HepG2 (cell line): ENCODE results near the gene NLRP6. TPM values are rescaled to one million over a fixed set of nuclear protein-coding genes. Genes with fewer than 3 reads are reported as not detected.

Experiments used
- BCL6 ChIP-seq: IDR thresholded peaks from 2 replicates; pipeline ENCODE4 v1.6.1; 2016; ENCODE audit warnings: missing genetic modification reagents, missing compliant biosample characterization
- CEBPB ChIP-seq: IDR thresholded peaks from 2 replicates; pipeline ENCODE4 v1.6.1; 2011; ENCODE audit warnings: low read depth, low read length, improper control_type of control experiment, borderline replicate concordance
- ELF3 ChIP-seq: IDR thresholded peaks from 2 replicates; pipeline ENCODE4 v1.6.1; 2016; ENCODE audit warnings: missing genetic modification reagents, missing compliant biosample characterization
- HCFC1 ChIP-seq: fragments of 150-350 bp; IDR thresholded peaks from 2 replicates; pipeline ENCODE4 v1.6.1; 2014; ENCODE audit warnings: low read depth, low read length
- RARA ChIP-seq: IDR thresholded peaks from 2 replicates; pipeline ENCODE4 v1.6.1; 2016; ENCODE audit warnings: missing genetic modification reagents, missing compliant biosample characterization
- STAT5B ChIP-seq: sonication (generic); formaldehyde crosslinking; IDR thresholded peaks from 2 replicates; pipeline ENCODE4 v1.4.0; 2020; ENCODE audit warnings: missing genetic modification reagents
- YEATS4 ChIP-seq: sonication (generic); formaldehyde crosslinking; IDR thresholded peaks from 2 replicates; pipeline ENCODE4 v1.4.0; 2020; ENCODE audit warnings: missing genetic modification reagents, borderline replicate concordance
- ZNF44 ChIP-seq: sonication (generic); formaldehyde crosslinking; IDR thresholded peaks from 2 replicates; pipeline ENCODE4 v1.5.1; 2020; ENCODE audit warnings: mild to moderate bottlenecking, missing genetic modification reagents
- ZNF670 ChIP-seq: sonication (generic); formaldehyde crosslinking; IDR thresholded peaks from 2 replicates; pipeline ENCODE4 v1.8.0; 2022; ENCODE audit warnings: mild to moderate bottlenecking, missing genetic modification reagents, borderline replicate concordance
- ZSCAN30 ChIP-seq: sonication (generic); formaldehyde crosslinking; IDR thresholded peaks from 2 replicates; pipeline ENCODE4 v1.5.0; 2020; ENCODE audit warnings: mild to moderate bottlenecking, missing genetic modification reagents
- polyA plus RNA-seq, 8 experiments: library from polyadenylated mRNA; depleted of rRNA in 3 of 8; stranded (reverse) in 7 of 8; unstranded in 1 of 8; fragments of >200 nt; fragmentation: Illumina TruSeq in 4 of 8; extraction: Trizol in 4 of 8; gene quantifications; 2 replicates each; pipeline versions ENCODE4 v1.2.1 to v1.2.3, GENCODE V29; 2011 to 2016; ENCODE audit warnings: low read depth in 4 of 8, missing spikeins in 1 of 8, mixed read lengths in 1 of 8; ENCODE audit not compliant: insufficient read depth in 1 of 8
- total RNA-seq, 5 experiments: library from RNA; depleted of rRNA; stranded (reverse); fragments of >200 nt; fragmentation: Illumina TruSeq; extraction: Trizol; gene quantifications; 2 replicates each; pipeline ENCODE4 v1.2.3, GENCODE V29; 2016; ENCODE audit warnings: low read depth in 1 of 5
- TF ChIP-seq, protein P1 (sequence below), 2 experiments: sonication (generic) in 1 of 2; formaldehyde crosslinking in 1 of 2; IDR thresholded peaks; 2 replicates each; pipeline versions ENCODE4 v1.5.1 to v1.6.1; 2011 to 2020; ENCODE audit warnings: borderline replicate concordance in 1 of 2, low read depth in 1 of 2, low read length in 1 of 2, mild to moderate bottlenecking in 1 of 2, missing genetic modification reagents in 1 of 2, moderate library complexity in 1 of 2
- TF ChIP-seq, protein P2 (sequence below), 2 experiments: fragments of 450-650 bp in 1 of 2; sonication (generic) in 1 of 2; formaldehyde crosslinking; IDR thresholded peaks; 2 replicates each; pipeline versions ENCODE4 v1.5.0 to v1.8.0; 2020 to 2022; ENCODE audit warnings: mild to moderate bottlenecking in 1 of 2, missing genetic modification reagents in 1 of 2
- TF ChIP-seq, protein P3 (sequence below): IDR thresholded peaks from 2 replicates; pipeline ENCODE4 v1.6.1; 2016; ENCODE audit warnings: missing compliant biosample characterization, missing genetic modification reagents, borderline replicate concordance
- TF ChIP-seq, protein P4 (sequence below): sonication (generic); formaldehyde crosslinking; IDR thresholded peaks from 2 replicates; pipeline ENCODE4 v1.5.0; 2020; ENCODE audit warnings: mild to moderate bottlenecking, missing genetic modification reagents, borderline replicate concordance

NLRP6 gene
- total and polyA plus RNA-seq, 2 of the 13 experiments (the other 11 are each of a cell fraction or from before 2014, with no cell fraction given), result not detected

DNA sequence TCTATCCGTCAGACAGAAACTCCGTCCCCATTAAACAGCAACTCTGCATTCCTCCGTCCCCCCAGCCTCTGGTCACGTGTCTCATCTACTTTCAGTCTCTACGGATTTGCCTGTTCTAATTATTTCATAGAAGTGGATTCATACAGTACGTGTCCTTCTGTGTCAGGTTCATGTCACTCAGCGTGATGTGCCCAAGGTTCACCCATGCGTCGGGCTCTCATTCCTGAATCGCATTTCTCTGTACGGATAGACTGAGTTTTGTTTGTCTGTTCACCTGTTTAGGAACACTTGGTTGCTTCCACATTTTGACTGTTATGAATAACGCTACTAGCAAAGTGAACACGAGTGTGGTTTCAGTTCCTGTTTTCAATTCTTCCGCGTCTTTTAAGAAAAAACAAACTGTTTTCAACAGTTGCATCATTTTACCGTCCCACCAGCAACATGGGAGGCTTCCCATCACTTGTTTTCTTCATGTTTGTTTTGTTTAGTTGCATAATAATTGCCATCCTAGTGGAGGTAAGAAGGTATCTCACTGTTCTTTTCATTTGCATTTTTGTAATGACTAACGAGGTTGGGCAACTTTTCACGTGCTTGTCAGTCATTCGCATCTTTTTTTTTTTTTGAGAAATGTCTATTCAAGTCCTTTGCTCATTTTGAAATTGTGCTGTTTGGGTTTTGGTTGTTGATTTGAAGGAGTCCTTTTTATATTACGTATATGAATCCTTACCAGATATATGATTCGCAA lies 8.9 kb upstream of the NLRP6 start (continued):
- TF ChIP-seq, protein P1, sequence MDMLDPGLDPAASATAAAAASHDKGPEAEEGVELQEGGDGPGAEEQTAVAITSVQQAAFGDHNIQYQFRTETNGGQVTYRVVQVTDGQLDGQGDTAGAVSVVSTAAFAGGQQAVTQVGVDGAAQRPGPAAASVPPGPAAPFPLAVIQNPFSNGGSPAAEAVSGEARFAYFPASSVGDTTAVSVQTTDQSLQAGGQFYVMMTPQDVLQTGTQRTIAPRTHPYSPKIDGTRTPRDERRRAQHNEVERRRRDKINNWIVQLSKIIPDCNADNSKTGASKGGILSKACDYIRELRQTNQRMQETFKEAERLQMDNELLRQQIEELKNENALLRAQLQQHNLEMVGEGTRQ (IDR thresholded peaks at IDR 0.05; ENCODE audit: low read depth, low read length), result peak; percentile 49; the same call in 1 of the 2 replicates
- TF ChIP-seq, protein P1 (CRISPR knock-in tag; IDR thresholded peaks at IDR 0.05; ENCODE audit: borderline replicate concordance), result peak; percentile 78; the same call in 1 of the 2 replicates
- TF ChIP-seq RARA (CRISPR knock-in tag), result 0 out of 2 replicates have a peak, but pooled peaks have one; percentile 13
- TF ChIP-seq, protein P2, sequence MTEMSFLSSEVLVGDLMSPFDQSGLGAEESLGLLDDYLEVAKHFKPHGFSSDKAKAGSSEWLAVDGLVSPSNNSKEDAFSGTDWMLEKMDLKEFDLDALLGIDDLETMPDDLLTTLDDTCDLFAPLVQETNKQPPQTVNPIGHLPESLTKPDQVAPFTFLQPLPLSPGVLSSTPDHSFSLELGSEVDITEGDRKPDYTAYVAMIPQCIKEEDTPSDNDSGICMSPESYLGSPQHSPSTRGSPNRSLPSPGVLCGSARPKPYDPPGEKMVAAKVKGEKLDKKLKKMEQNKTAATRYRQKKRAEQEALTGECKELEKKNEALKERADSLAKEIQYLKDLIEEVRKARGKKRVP (CRISPR knock-in tag; IDR thresholded peaks at IDR 0.05), result peak in 1 of 2 experiments; percentile 93; a peak in 2 of 4 replicates
- no peak for TF ChIP-seq HCFC1
- TF ChIP-seq, protein P3, sequence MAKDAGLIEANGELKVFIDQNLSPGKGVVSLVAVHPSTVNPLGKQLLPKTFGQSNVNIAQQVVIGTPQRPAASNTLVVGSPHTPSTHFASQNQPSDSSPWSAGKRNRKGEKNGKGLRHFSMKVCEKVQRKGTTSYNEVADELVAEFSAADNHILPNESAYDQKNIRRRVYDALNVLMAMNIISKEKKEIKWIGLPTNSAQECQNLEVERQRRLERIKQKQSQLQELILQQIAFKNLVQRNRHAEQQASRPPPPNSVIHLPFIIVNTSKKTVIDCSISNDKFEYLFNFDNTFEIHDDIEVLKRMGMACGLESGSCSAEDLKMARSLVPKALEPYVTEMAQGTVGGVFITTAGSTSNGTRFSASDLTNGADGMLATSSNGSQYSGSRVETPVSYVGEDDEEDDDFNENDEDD, result no peak
- peak; percentile 78 for TF ChIP-seq CEBPB
- TF ChIP-seq ZNF670, result no peak
- TF ChIP-seq YEATS4 (CRISPR knock-in tag), result 0 out of 2 replicates have a peak, but pooled peaks have one; percentile 27
- no peak for TF ChIP-seq BCL6 (CRISPR knock-in tag)
- no peak for TF ChIP-seq STAT5B (CRISPR knock-in tag)
- TF ChIP-seq, protein P4, sequence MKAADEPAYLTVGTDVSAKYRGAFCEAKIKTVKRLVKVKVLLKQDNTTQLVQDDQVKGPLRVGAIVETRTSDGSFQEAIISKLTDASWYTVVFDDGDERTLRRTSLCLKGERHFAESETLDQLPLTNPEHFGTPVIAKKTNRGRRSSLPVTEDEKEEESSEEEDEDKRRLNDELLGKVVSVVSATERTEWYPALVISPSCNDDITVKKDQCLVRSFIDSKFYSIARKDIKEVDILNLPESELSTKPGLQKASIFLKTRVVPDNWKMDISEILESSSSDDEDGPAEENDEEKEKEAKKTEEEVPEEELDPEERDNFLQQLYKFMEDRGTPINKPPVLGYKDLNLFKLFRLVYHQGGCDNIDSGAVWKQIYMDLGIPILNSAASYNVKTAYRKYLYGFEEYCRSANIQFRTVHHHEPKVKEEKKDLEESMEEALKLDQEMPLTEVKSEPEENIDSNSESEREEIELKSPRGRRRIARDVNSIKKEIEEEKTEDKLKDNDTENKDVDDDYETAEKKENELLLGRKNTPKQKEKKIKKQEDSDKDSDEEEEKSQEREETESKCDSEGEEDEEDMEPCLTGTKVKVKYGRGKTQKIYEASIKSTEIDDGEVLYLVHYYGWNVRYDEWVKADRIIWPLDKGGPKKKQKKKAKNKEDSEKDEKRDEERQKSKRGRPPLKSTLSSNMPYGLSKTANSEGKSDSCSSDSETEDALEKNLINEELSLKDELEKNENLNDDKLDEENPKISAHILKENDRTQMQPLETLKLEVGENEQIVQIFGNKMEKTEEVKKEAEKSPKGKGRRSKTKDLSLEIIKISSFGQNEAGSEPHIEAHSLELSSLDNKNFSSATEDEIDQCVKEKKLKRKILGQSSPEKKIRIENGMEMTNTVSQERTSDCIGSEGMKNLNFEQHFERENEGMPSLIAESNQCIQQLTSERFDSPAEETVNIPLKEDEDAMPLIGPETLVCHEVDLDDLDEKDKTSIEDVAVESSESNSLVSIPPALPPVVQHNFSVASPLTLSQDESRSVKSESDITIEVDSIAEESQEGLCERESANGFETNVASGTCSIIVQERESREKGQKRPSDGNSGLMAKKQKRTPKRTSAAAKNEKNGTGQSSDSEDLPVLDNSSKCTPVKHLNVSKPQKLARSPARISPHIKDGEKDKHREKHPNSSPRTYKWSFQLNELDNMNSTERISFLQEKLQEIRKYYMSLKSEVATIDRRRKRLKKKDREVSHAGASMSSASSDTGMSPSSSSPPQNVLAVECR, result 0 out of 2 replicates have a peak, but pooled peaks have one; percentile 21
- no peak for TF ChIP-seq ZSCAN30 (CRISPR knock-in tag)
- no peak for TF ChIP-seq ELF3 (CRISPR knock-in tag)
- TF ChIP-seq ZNF44 (CRISPR knock-in tag), result no peak
